ENCODE measurements around the gene TTL.

DNA sequence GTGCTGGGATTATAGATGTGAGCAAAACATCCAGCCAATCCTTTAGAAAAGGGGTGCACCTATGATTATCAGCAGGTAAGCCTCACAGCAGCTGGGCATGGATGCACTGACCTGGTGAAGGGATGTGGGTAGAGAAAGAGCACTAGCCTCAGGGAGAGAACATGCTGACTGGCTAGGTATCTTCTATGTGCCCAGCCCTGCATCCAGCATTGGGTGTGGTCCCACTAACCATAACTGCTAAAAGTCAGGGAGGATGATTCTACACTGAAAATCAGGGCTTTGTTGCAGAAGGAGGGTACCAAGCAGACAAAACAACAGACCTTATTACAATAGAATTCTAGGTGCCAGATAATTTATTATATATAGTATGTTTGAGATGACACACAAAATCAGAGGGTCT, 27.4 kb upstream of the TTL start:
- TF ChIP-seq, protein P1, sequence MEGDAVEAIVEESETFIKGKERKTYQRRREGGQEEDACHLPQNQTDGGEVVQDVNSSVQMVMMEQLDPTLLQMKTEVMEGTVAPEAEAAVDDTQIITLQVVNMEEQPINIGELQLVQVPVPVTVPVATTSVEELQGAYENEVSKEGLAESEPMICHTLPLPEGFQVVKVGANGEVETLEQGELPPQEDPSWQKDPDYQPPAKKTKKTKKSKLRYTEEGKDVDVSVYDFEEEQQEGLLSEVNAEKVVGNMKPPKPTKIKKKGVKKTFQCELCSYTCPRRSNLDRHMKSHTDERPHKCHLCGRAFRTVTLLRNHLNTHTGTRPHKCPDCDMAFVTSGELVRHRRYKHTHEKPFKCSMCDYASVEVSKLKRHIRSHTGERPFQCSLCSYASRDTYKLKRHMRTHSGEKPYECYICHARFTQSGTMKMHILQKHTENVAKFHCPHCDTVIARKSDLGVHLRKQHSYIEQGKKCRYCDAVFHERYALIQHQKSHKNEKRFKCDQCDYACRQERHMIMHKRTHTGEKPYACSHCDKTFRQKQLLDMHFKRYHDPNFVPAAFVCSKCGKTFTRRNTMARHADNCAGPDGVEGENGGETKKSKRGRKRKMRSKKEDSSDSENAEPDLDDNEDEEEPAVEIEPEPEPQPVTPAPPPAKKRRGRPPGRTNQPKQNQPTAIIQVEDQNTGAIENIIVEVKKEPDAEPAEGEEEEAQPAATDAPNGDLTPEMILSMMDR (IDR thresholded peaks at IDR 0.05) = no peak
- TF ChIP-seq POLR2AphosphoS5 (IDR thresholded peaks at IDR 0.05) = no peak
